ENCODE data around the gene RPAP2. TPM values are rescaled to one million over a fixed set of nuclear protein-coding genes. Genes with fewer than 3 reads are reported as not detected.

Gene RPAP2
- total RNA-seq, 1 experiment from 2014 or later: 28.1 TPM

DNA sequence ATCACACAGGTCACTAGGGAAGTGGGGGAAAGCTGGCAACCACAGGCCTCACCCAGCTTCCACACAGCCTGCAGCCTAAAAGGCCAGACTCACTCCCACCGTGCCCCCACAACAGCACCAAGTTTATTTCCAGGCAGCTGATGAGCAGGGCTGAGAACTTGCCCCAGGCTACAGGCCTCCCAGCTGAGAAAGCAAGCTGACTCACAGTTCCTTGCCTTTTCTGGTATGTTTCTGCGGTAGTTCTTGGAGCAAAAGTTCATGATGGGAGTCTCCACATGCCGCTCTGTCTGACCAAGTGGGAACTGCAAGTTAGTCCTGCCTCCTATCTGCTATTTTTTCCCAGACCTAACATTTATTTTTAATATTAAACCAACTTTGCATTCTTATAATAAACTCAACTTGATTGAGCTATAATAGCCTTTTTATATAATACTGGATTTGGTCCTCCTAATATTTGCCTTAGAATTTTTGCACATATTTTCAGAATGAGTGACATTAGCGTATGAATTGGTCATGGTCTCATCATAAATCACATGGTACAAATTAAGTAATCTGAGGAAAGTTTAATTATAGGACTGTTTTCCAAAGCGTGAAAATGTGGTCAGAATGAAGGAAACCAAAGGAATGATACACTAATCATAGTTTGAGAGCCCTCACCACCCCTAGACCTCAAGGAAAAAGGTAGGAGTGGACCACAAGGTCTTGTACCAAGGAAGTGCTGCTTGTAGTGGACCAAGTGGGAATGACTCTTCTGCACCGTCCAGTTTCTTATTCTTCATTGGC, 30.7 kb downstream of the RPAP2 start (continued):
- no peak for TF ChIP-seq CBX3 (IDR thresholded peaks at IDR 0.05; ENCODE audit: low read depth)

DNA sequence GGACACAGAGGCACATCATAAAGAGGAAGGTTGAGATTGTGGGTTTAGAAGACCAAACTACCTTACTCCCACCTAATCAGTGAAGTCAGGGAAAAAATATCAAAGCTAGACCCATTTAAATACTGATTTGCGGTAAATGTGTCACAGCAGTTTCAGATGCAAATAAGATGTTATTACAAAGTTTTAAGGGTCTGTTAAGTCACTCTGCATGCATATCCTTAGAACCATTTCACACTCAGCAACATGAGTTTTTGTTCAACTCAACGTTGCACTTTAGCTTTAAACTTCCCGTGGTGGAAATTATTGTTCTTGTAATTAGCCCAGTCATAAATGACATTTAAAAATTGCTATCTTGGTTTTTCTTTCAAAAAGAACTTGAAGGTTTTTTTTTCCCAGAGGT, 34.8 kb downstream of the RPAP2 start:
- BruUV-seq (replicated peaks): no TSS peak
- intact Hi-C loops (cut with micrococcal nuclease): no loop called here
- Histone ChIP-seq H3K4me1 (ENCODE audit: control insufficient read depth in 1 of 2, insufficient read depth in 2 of 2, low read length in 2 of 2) (peaks cover 0 to 7% of the 10 kb centered on the region in 2 experiments; a peak in 1 of 4 replicates), H3K9me3 (ENCODE audit: control insufficient read depth in 1 of 2, insufficient read depth in 1 of 2, low read depth in 1 of 2, low read length in 2 of 2) (no peaks in the 10 kb centered on the region), H3K9ac (ENCODE audit: low read length) (no peak overlapping the region), H3K79me2 (ENCODE audit: insufficient read depth, low read length) (no peaks in the 10 kb centered on the region), H3K4me3 (replicated peaks in 1 of 2; ENCODE audit: low read depth in 1 of 2, low read length in 2 of 2) (no peak overlapping the region), H3K27me3 (ENCODE audit: insufficient read depth, low read length) (no peaks in the 10 kb centered on the region), H3K4me2 (ENCODE audit: low read length) (no peak overlapping the region), H3K27ac (ENCODE audit: low read depth, low read length) (no peak overlapping the region), H4K20me1 (ENCODE audit: insufficient read depth) (no peaks in the 10 kb centered on the region), H3K36me3 (ENCODE audit: control insufficient read depth in 1 of 2, insufficient read depth in 2 of 2, low read length in 2 of 2) (no peaks in the 10 kb centered on the region; a peak in 3 of 4 replicates), H3K9me2 (ENCODE audit: insufficient read depth) (no peaks in the 10 kb centered on the region), H2AFZ (ENCODE audit: low read depth, low read length, poor library complexity, severe bottlenecking) (no peak overlapping the region)
- ATAC-seq: no peak
- ChIA-PET RAD21 (ENCODE audit: low non-redundant PET in 1 of 2, low total read pairs in 2 of 2, uncharacterized antibody in 2 of 2, unreplicated experiment in 2 of 2) (no interaction called here), POLR2A (no interaction called here), CTCF (no interaction called here)
- TF ChIP-seq, protein P1, sequence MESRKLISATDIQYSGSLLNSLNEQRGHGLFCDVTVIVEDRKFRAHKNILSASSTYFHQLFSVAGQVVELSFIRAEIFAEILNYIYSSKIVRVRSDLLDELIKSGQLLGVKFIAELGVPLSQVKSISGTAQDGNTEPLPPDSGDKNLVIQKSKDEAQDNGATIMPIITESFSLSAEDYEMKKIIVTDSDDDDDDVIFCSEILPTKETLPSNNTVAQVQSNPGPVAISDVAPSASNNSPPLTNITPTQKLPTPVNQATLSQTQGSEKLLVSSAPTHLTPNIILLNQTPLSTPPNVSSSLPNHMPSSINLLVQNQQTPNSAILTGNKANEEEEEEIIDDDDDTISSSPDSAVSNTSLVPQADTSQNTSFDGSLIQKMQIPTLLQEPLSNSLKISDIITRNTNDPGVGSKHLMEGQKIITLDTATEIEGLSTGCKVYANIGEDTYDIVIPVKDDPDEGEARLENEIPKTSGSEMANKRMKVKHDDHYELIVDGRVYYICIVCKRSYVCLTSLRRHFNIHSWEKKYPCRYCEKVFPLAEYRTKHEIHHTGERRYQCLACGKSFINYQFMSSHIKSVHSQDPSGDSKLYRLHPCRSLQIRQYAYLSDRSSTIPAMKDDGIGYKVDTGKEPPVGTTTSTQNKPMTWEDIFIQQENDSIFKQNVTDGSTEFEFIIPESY (IDR thresholded peaks at IDR 0.05; ENCODE audit: extremely low read depth, insufficient replicate concordance, low read length): no peak
- no peak for TF ChIP-seq POLR2A (IDR thresholded peaks at IDR 0.05; ENCODE audit: borderline replicate concordance, extremely low read depth, insufficient read depth, insufficient read length)
- TF ChIP-seq EGR1 (IDR thresholded peaks at IDR 0.05; ENCODE audit: low read depth): no peak
- no peak for TF ChIP-seq ZNF274 (IDR thresholded peaks at IDR 0.05; ENCODE audit: low read depth, low read length)
- TF ChIP-seq, protein P2, sequence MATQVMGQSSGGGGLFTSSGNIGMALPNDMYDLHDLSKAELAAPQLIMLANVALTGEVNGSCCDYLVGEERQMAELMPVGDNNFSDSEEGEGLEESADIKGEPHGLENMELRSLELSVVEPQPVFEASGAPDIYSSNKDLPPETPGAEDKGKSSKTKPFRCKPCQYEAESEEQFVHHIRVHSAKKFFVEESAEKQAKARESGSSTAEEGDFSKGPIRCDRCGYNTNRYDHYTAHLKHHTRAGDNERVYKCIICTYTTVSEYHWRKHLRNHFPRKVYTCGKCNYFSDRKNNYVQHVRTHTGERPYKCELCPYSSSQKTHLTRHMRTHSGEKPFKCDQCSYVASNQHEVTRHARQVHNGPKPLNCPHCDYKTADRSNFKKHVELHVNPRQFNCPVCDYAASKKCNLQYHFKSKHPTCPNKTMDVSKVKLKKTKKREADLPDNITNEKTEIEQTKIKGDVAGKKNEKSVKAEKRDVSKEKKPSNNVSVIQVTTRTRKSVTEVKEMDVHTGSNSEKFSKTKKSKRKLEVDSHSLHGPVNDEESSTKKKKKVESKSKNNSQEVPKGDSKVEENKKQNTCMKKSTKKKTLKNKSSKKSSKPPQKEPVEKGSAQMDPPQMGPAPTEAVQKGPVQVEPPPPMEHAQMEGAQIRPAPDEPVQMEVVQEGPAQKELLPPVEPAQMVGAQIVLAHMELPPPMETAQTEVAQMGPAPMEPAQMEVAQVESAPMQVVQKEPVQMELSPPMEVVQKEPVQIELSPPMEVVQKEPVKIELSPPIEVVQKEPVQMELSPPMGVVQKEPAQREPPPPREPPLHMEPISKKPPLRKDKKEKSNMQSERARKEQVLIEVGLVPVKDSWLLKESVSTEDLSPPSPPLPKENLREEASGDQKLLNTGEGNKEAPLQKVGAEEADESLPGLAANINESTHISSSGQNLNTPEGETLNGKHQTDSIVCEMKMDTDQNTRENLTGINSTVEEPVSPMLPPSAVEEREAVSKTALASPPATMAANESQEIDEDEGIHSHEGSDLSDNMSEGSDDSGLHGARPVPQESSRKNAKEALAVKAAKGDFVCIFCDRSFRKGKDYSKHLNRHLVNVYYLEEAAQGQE (IDR thresholded peaks at IDR 0.05; ENCODE audit: low read depth): no peak
- TF ChIP-seq, protein P3, sequence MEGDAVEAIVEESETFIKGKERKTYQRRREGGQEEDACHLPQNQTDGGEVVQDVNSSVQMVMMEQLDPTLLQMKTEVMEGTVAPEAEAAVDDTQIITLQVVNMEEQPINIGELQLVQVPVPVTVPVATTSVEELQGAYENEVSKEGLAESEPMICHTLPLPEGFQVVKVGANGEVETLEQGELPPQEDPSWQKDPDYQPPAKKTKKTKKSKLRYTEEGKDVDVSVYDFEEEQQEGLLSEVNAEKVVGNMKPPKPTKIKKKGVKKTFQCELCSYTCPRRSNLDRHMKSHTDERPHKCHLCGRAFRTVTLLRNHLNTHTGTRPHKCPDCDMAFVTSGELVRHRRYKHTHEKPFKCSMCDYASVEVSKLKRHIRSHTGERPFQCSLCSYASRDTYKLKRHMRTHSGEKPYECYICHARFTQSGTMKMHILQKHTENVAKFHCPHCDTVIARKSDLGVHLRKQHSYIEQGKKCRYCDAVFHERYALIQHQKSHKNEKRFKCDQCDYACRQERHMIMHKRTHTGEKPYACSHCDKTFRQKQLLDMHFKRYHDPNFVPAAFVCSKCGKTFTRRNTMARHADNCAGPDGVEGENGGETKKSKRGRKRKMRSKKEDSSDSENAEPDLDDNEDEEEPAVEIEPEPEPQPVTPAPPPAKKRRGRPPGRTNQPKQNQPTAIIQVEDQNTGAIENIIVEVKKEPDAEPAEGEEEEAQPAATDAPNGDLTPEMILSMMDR (IDR thresholded peaks at IDR 0.05 in 2 of 3, conservative IDR thresholded peaks at IDR 0.05 in 1 of 3; ENCODE audit: borderline replicate concordance in 1 of 3, insufficient read depth in 1 of 3, low read depth in 2 of 3, low read length in 2 of 3): no peak
- no peak for TF ChIP-seq CEBPB (IDR thresholded peaks at IDR 0.05; ENCODE audit: low read depth)
- no peak for TF ChIP-seq SIN3A (IDR thresholded peaks at IDR 0.05; ENCODE audit: low read depth)
- TF ChIP-seq, protein P4, sequence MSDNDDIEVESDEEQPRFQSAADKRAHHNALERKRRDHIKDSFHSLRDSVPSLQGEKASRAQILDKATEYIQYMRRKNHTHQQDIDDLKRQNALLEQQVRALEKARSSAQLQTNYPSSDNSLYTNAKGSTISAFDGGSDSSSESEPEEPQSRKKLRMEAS (IDR thresholded peaks at IDR 0.05): no peak
- TF ChIP-seq SP1 (IDR thresholded peaks at IDR 0.05; ENCODE audit: low read depth): no peak
- TF ChIP-seq ZFX (IDR thresholded peaks at IDR 0.05): no peak
- TF ChIP-seq JUND (IDR thresholded peaks at IDR 0.05): no peak
- DNase-seq (ENCODE audit: low read depth, low spot score): no peak
